H1 (cell line): ENCODE results near the gene OTUD1. TPM values are rescaled to one million over a fixed set of nuclear protein-coding genes. Genes with fewer than 3 reads are reported as not detected.
A peak's percentile ranks its signal among the peaks of the same experiment; 100 is the strongest.

ENCODE experiments used
- CEBPB ChIP-seq: IDR thresholded peaks from 2 replicates; pipeline ENCODE4 v1.6.1; 2012; ENCODE audit warnings: low read depth, low read length
- CREB1 ChIP-seq: IDR thresholded peaks from 2 replicates; pipeline ENCODE4 v1.6.1; 2012; ENCODE audit warnings: inconsistent platforms
- CTCF ChIP-seq, 3 experiments: IDR thresholded peaks; 1 replicate in 2 of 3; 2 replicates in 1 of 3; pipeline versions ENCODE4 v1.5.1 to v1.6.1; 2011; ENCODE audit warnings: low read length in 3 of 3, mild to moderate bottlenecking in 3 of 3, inconsistent platforms in 2 of 3, low read depth in 1 of 3, moderate library complexity in 1 of 3; ENCODE audit not compliant: insufficient read depth in 1 of 3; ENCODE audit errors: control extremely low read depth in 1 of 3
- EP300 ChIP-seq, 2 experiments: IDR thresholded peaks; 1 replicate in 1 of 2; 2 replicates in 1 of 2; pipeline ENCODE4 v1.6.1; 2011 to 2012; ENCODE audit warnings: low read depth in 2 of 2, low read length in 2 of 2, mild to moderate bottlenecking in 2 of 2, borderline replicate concordance in 1 of 2, inconsistent platforms in 1 of 2, moderate library complexity in 1 of 2
- EZH2 ChIP-seq: fragments of 200-600 bp; sonication (generic); IDR thresholded peaks from 2 replicates; pipeline ENCODE4 v1.7.1; 2012; ENCODE audit warnings: low read depth, mild to moderate bottlenecking, moderate library complexity, low read length, inconsistent platforms; ENCODE audit not compliant: severe bottlenecking
- FOSL1 ChIP-seq: IDR thresholded peaks from 2 replicates; pipeline ENCODE4 v1.6.1; 2011; ENCODE audit warnings: mild to moderate bottlenecking, low read depth, low read length, moderate library complexity; ENCODE audit not compliant: insufficient read depth
- JUND ChIP-seq: IDR thresholded peaks from 2 replicates; pipeline ENCODE4 v1.6.1; 2011; ENCODE audit warnings: mild to moderate bottlenecking, improper control_type of control experiment, low read length
- KDM4A ChIP-seq: IDR thresholded peaks from one replicate; pipeline ENCODE4 v1.7.1; 2012; ENCODE audit warnings: low read depth, mild to moderate bottlenecking, moderate library complexity, low read length, inconsistent platforms; ENCODE audit not compliant: severe bottlenecking
- POLR2AphosphoS5 ChIP-seq: IDR thresholded peaks from 2 replicates; pipeline ENCODE4 v1.6.1; 2011; ENCODE audit warnings: low read depth, low read length
- RFX5 ChIP-seq: IDR thresholded peaks from 2 replicates; pipeline ENCODE4 v1.6.1; 2011; ENCODE audit warnings: low read depth, low read length, improper control_type of control experiment, borderline replicate concordance
- SIN3A ChIP-seq, 2 experiments: IDR thresholded peaks in 1 of 2; conservative IDR thresholded peaks in 1 of 2; 2 replicates each; pipeline ENCODE4 v1.6.1; 2011 to 2012; ENCODE audit warnings: low read length in 2 of 2, improper control_type of control experiment in 1 of 2, low read depth in 1 of 2, mild to moderate bottlenecking in 1 of 2
- SP4 ChIP-seq: IDR thresholded peaks from 2 replicates; pipeline ENCODE4 v1.6.1; 2012; ENCODE audit warnings: low read length, inconsistent platforms
- SRF ChIP-seq: IDR thresholded peaks from 2 replicates; pipeline ENCODE4 v1.6.1; 2011; ENCODE audit warnings: mild to moderate bottlenecking, low read depth, low read length, moderate library complexity
- TAF1 ChIP-seq: IDR thresholded peaks from 2 replicates; pipeline ENCODE4 v1.6.1; 2011; ENCODE audit warnings: mild to moderate bottlenecking, low read depth, low read length
- TBP ChIP-seq: IDR thresholded peaks from 2 replicates; pipeline ENCODE4 v1.6.1; 2011; ENCODE audit warnings: low read depth, low read length, improper control_type of control experiment
- TEAD4 ChIP-seq: IDR thresholded peaks from 2 replicates; pipeline ENCODE4 v1.6.1; 2012; ENCODE audit warnings: low read depth, low read length, inconsistent platforms, mixed read lengths
- USF2 ChIP-seq: IDR thresholded peaks from 2 replicates; pipeline ENCODE4 v1.6.1; 2011; ENCODE audit warnings: low read length, improper control_type of control experiment
- polyA plus RNA-seq, 7 experiments: library from polyadenylated mRNA; depleted of rRNA in 3 of 7; stranded (reverse) in 5 of 7; unstranded in 2 of 7; fragments of >200 nt in 5 of 7; fragments of 200-250 nt in 2 of 7; gene quantifications; 1 replicate in 5 of 7; 2 replicates in 1 of 7; 4 replicates in 1 of 7; pipeline versions ENCODE4 v1.2.1 to v1.2.3, GENCODE V29; 2011 to 2013; ENCODE audit warnings: missing spikeins in 2 of 7, mixed read lengths in 2 of 7
- total RNA-seq: library from RNA; stranded (reverse); fragmentation: NEBNext Ultra II Directional; extraction: Animal tissue kit (Norgen Biotek cat#: 25700); gene quantifications from 2 replicates; pipeline ENCODE4 v1.2.1, GENCODE V29; 2021
- TF ChIP-seq, protein P1 (sequence below): IDR thresholded peaks from 2 replicates; pipeline ENCODE4 v1.6.1; 2011; ENCODE audit warnings: low read depth, mild to moderate bottlenecking, low read length; ENCODE audit not compliant: insufficient read depth

Gene OTUD1
- total and polyA plus RNA-seq, 2 of the 8 experiments (the other 6 are each of a cell fraction or from before 2014, with no cell fraction given): 1.3 to 7.1 TPM

DNA sequence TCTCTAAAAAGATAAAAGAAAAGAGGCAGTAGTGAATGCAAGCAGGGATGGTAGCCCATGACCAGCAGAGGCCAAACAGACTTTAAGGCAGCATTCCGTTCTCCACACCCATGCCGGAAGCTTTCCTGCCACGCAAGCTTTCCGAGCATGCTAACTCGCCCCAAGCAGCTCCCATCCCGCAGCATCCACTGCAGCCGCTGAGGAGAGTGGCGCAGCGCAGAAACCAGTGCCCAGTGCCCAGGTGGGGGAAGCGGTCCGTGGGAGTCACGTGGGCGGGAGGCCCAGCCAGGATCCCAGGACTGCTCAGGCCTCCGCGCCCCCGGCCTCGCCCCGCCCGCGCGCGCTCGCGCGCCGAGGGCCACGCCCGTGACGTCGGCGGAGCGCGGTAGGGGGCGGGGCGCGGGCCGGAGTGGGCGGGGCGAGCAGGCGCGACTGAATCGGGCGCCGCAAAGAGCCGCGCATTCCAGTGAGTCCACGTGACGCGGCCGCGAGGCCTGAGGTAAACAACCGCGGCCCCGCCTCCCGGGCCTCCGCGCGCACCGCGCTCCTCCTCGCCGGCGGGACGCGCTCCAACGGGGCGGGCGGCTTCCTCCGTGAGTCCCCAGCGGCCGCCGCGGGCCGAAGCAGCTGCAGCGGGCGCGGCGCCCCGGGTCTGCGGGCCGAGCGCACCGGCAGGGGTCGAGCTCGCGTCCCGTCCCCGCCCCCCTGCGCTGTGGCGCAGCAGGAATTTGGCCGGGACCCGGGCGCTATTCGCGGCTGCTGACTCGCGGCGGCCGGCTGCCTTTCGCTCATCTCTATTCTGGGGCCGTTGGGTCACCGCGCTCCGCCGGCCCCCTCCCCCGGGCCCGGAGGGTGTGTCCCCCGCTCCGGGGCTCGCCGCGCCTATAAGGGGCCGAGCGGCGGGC, at the start of gene OTUD1 (continued):
- TF ChIP-seq CTCF (IDR thresholded peaks at IDR 0.05; ENCODE audit: control extremely low read depth in 1 of 3, insufficient read depth in 1 of 3, low read depth in 1 of 3, low read length in 3 of 3): peak in 2 of 3 experiments; percentile 1 to 7; a peak in 2 of 4 replicates
- TF ChIP-seq SIN3A (conservative IDR thresholded peaks at IDR 0.05 in 1 of 2, IDR thresholded peaks at IDR 0.05 in 1 of 2; ENCODE audit: low read depth in 1 of 2, low read length in 2 of 2): peak; percentile 23 to 46; a peak in 1 of 4 replicates
- TF ChIP-seq FOSL1: no peak
- no peak for TF ChIP-seq SP4
- TF ChIP-seq EP300 (IDR thresholded peaks at IDR 0.05; ENCODE audit: borderline replicate concordance in 1 of 2, low read depth in 2 of 2, low read length in 2 of 2): 0 out of 3 replicates have a peak, but pooled peaks of 1 of the 2 experiments have one; percentile 17
- TF ChIP-seq, protein P1, sequence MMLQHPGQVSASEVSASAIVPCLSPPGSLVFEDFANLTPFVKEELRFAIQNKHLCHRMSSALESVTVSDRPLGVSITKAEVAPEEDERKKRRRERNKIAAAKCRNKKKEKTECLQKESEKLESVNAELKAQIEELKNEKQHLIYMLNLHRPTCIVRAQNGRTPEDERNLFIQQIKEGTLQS: peak; percentile 72; the same call in 1 of the 2 replicates
- peak; percentile 71 for TF ChIP-seq KDM4A
- TF ChIP-seq EZH2: no peak
- TF ChIP-seq CREB1: peak; percentile 94
- peak; percentile 85 for TF ChIP-seq USF2
- peak; percentile 49; the same call in 1 of the 2 replicates for TF ChIP-seq TBP
- peak; percentile 87 for TF ChIP-seq TEAD4
- no peak for TF ChIP-seq CEBPB
- TF ChIP-seq RFX5: no peak
- no peak for TF ChIP-seq JUND
- TF ChIP-seq TAF1: peak; percentile 69
- no peak for TF ChIP-seq SRF
- peak; percentile 14; the same call in 1 of the 2 replicates for TF ChIP-seq POLR2AphosphoS5
